ENCODE results near the gene THSD7A.

THSD7A gene

GRCh38 chr7:11784769-11785536, 47.0 kb downstream of the THSD7A start:
- no peak for TF ChIP-seq CTCF (IDR thresholded peaks at IDR 0.05; ENCODE audit: insufficient read depth, low read length, missing control alignments)
- POLR2A ChIA-PET, result no interaction called here
- DNase-seq (ENCODE audit: low read depth, low spot score), result no peak
- H3K4me3 ChIP-seq (ENCODE audit: low read depth, low read length), result no peak overlapping the region
- CTCF ChIA-PET, result no interaction called here

- DNase-seq (ENCODE audit: low read depth, low spot score), result no peak
- TF ChIP-seq CTCF (IDR thresholded peaks at IDR 0.05; ENCODE audit: insufficient read depth, low read length, missing control alignments), result no peak
- ChIA-PET POLR2A (no interaction called here), CTCF (no interaction called here)
- H3K4me3 ChIP-seq (ENCODE audit: low read depth, low read length), result no peak overlapping the region
Observed at GRCh38 chr7:11779864-11780674, 51.9 kb downstream of the THSD7A start.

GRCh38 chr7:11776039-11776438, 56.0 kb downstream of the THSD7A start:
- DNase-seq (ENCODE audit: low read depth, low spot score), result no peak
- CTCF ChIA-PET, result no interaction called here
- no peak overlapping the region for H3K4me3 ChIP-seq (ENCODE audit: low read depth, low read length)
- POLR2A ChIA-PET, result no interaction called here
- no peak for TF ChIP-seq CTCF (IDR thresholded peaks at IDR 0.05; ENCODE audit: insufficient read depth, low read length, missing control alignments)

GRCh38 chr7:11775401-11775800, 56.6 kb downstream of the THSD7A start:
- TF ChIP-seq CTCF (IDR thresholded peaks at IDR 0.05; ENCODE audit: insufficient read depth, low read length, missing control alignments), result no peak
- POLR2A ChIA-PET, result no interaction called here
- CTCF ChIA-PET, result no interaction called here

GRCh38 chr7:11768263-11768662, 63.7 kb downstream of the THSD7A start:
- CTCF ChIA-PET, result no interaction called here
- DNase-seq (ENCODE audit: low read depth, low spot score), result no peak
- no peak for TF ChIP-seq CTCF (IDR thresholded peaks at IDR 0.05; ENCODE audit: insufficient read depth, low read length, missing control alignments)

More at GRCh38 chr7:11775401-11775800, 56.6 kb downstream of the THSD7A start:
- DNase-seq (ENCODE audit: low read depth, low spot score), result no peak
- H3K4me3 ChIP-seq (ENCODE audit: low read depth, low read length), result no peak overlapping the region

GRCh38 chr7:11767148-11767547, 64.8 kb downstream of the THSD7A start:
- ChIA-PET POLR2A (no interaction called here), CTCF (no interaction called here)
- no peak overlapping the region for H3K4me3 ChIP-seq (ENCODE audit: low read depth, low read length)
- no peak for TF ChIP-seq CTCF (IDR thresholded peaks at IDR 0.05; ENCODE audit: insufficient read depth, low read length, missing control alignments)
- DNase-seq (ENCODE audit: low read depth, low spot score), result no peak

More at GRCh38 chr7:11768263-11768662, 63.7 kb downstream of the THSD7A start:
- H3K4me3 ChIP-seq (ENCODE audit: low read depth, low read length), result no peak overlapping the region
- POLR2A ChIA-PET, result no interaction called here
